ENCODE measurements around the gene TAAR1. TPM values are rescaled to one million over a fixed set of nuclear protein-coding genes. Genes with fewer than 3 reads are reported as not detected.

The TAAR1 gene
- total RNA-seq, 4 donors from 2014 or later: not detected

DNA sequence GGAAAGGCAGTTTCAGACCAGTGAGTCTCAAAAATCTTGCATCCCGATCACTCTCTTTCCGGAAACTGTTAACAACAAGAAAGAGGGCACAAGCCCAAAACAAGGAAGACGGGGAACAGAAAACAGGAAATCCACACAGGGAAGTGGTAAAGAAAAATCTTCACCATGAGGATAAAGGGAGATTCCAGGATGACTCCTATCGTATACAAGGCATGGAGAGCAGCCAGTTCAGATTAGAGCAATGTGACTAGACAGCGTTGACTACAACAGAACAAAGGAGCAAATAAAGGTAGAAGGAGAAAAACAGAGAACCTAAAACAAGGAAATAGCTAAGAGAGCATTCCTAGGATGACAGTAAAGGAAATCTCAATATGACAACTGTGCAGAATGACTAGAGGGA lies 28.3 kb upstream of the TAAR1 start:
- WGBS, 2 donors (ENCODE audit: low coverage in 1 of 2): 13 to 37% methylated on average over 2 to 5 of the region's 5 CpGs
- no peaks in the 10 kb centered on the region for H3K4me1 ChIP-seq
- H3K9me3 ChIP-seq: no peaks in the 10 kb centered on the region
- TF ChIP-seq, protein P1, sequence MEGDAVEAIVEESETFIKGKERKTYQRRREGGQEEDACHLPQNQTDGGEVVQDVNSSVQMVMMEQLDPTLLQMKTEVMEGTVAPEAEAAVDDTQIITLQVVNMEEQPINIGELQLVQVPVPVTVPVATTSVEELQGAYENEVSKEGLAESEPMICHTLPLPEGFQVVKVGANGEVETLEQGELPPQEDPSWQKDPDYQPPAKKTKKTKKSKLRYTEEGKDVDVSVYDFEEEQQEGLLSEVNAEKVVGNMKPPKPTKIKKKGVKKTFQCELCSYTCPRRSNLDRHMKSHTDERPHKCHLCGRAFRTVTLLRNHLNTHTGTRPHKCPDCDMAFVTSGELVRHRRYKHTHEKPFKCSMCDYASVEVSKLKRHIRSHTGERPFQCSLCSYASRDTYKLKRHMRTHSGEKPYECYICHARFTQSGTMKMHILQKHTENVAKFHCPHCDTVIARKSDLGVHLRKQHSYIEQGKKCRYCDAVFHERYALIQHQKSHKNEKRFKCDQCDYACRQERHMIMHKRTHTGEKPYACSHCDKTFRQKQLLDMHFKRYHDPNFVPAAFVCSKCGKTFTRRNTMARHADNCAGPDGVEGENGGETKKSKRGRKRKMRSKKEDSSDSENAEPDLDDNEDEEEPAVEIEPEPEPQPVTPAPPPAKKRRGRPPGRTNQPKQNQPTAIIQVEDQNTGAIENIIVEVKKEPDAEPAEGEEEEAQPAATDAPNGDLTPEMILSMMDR (IDR thresholded peaks at IDR 0.05): no peak
- TF ChIP-seq POLR2A (IDR thresholded peaks at IDR 0.05): no peak
- no peak for TF ChIP-seq POLR2AphosphoS5 (IDR thresholded peaks at IDR 0.05)
- TF ChIP-seq EP300 (IDR thresholded peaks at IDR 0.05; ENCODE audit: low read depth): no peak
- intact Hi-C loops (cut with DNase I; ENCODE audit: low total_unique reads) (no loop called here), in situ Hi-C loops (cut with MboI; ENCODE audit: low pct_ligation_motif_present in 1 of 4, low pct_unique_long_range_greater_than_20kb in 1 of 4, low sequenced_read_pairs in 3 of 4) (no loop called here)
- no peaks in the 10 kb centered on the region for H3K36me3 ChIP-seq
- no peak overlapping the region for H3K27ac ChIP-seq
- no peak overlapping the region for H3K4me3 ChIP-seq
- peaks cover 4% of the 10 kb centered on the region for H3K27me3 ChIP-seq
- DNase-seq: no peak

DNA sequence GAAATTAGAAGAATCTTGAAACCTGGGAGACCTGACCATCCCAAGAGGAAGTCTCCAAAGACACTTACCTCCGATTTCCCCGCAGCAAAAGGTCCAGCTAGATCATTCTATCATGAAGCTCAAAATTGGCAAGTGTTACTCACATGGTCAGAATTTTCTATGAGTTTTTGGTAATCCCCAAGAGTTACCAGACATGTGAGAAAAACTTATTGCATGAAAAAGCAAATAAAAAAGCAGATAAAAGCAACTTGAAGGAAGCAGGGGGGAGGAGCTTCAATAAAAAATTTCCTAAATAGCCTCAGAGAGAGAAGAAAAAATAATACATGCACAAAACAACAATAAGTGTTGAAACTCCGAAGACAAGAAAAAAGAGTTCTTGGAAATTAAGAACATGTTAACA lies 27.5 kb upstream of the TAAR1 start:
- intact Hi-C loops (cut with DNase I; ENCODE audit: low total_unique reads): no loop called here

DNA sequence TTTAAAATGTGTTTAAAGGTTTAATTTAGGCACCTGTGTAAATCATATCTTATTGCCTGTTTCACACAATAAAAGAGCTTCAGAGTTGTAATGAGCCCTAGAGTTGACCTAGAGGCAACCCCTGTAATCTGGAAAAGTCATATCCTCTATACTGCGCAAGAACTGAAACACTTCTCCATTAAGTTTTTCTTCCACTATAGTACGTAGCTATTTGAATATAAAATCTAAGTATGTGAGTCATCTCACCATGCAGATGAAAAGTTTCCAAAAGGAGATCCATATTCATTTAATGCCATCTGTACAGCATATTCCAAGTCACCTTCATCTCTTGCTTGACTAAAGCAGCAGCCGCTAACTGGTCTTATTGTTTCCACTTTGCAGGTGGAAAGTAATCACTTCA lies 26.0 kb upstream of the TAAR1 start:
- in situ Hi-C loops (cut with MboI; ENCODE audit: low pct_ligation_motif_present in 1 of 4, low pct_unique_long_range_greater_than_20kb in 1 of 4, low sequenced_read_pairs in 3 of 4): no loop called here
- no peak overlapping the region for H3K4me3 ChIP-seq
- intact Hi-C loops (cut with DNase I; ENCODE audit: low total_unique reads): no loop called here

More for the DNA sequence above, 27.5 kb upstream of the TAAR1 start:
- Histone ChIP-seq H3K9me3 (no peaks in the 10 kb centered on the region), H3K36me3 (no peaks in the 10 kb centered on the region), H3K4me1 (no peaks in the 10 kb centered on the region), H3K27me3 (peaks cover 4% of the 10 kb centered on the region), H3K4me3 (no peak overlapping the region), H3K27ac (no peak overlapping the region)
- DNase-seq: no peak
- in situ Hi-C loops (cut with MboI; ENCODE audit: low pct_ligation_motif_present in 1 of 4, low pct_unique_long_range_greater_than_20kb in 1 of 4, low sequenced_read_pairs in 3 of 4): no loop called here
- 71 to 100% methylated on average over 2 to 3 of the region's 3 CpGs for WGBS, 2 donors (ENCODE audit: low coverage in 1 of 2)
- TF ChIP-seq POLR2AphosphoS5 (IDR thresholded peaks at IDR 0.05) (no peak), EP300 (IDR thresholded peaks at IDR 0.05; ENCODE audit: low read depth) (no peak), POLR2A (IDR thresholded peaks at IDR 0.05) (no peak)
- TF ChIP-seq, protein P1 (IDR thresholded peaks at IDR 0.05): no peak

DNA sequence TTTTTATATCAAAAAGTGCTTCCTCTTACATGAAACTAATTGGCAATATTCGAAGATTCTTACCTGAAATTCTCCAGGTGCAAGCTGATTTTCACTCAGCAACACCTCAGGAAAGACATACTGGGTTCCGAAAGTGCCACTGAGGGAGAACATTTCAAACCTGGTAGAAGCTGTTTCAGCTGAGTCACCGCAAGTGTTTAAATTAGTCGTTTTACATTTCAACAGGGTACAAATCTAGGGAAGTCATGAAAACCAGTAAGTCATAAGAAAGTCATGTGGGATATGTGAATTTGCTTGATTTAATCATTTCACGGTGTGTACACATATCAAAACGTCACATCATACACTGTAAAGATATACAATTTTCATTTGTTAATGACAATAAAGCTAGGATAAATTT lies 25.3 kb upstream of the TAAR1 start:
- intact Hi-C loops (cut with DNase I; ENCODE audit: low total_unique reads): no loop called here
- WGBS, 2 donors (ENCODE audit: low coverage in 1 of 2): 78 to 82% methylated on average over 6 of the region's 6 CpGs
- Histone ChIP-seq H3K4me1 (no peaks in the 10 kb centered on the region), H3K27ac (no peak overlapping the region), H3K36me3 (no peaks in the 10 kb centered on the region), H3K4me3 (no peak overlapping the region), H3K27me3 (peaks cover 4% of the 10 kb centered on the region), H3K9me3 (no peaks in the 10 kb centered on the region)
- in situ Hi-C loops (cut with MboI; ENCODE audit: low pct_ligation_motif_present in 1 of 4, low pct_unique_long_range_greater_than_20kb in 1 of 4, low sequenced_read_pairs in 3 of 4): no loop called here
- TF ChIP-seq, protein P1 (IDR thresholded peaks at IDR 0.05): no peak
- TF ChIP-seq POLR2AphosphoS5 (IDR thresholded peaks at IDR 0.05) (no peak), EP300 (IDR thresholded peaks at IDR 0.05; ENCODE audit: low read depth) (no peak), POLR2A (IDR thresholded peaks at IDR 0.05) (no peak)
- DNase-seq: no peak

More for the DNA sequence above, 26.0 kb upstream of the TAAR1 start:
- no peak for DNase-seq
- Histone ChIP-seq H3K36me3 (no peaks in the 10 kb centered on the region), H3K27ac (no peak overlapping the region), H3K9me3 (no peaks in the 10 kb centered on the region), H3K27me3 (peaks cover 4% of the 10 kb centered on the region), H3K4me1 (no peaks in the 10 kb centered on the region)
- 89 to 93% methylated on average over 3 of the region's 3 CpGs for WGBS, 2 donors (ENCODE audit: low coverage in 1 of 2)
- TF ChIP-seq, protein P1 (IDR thresholded peaks at IDR 0.05): no peak
- TF ChIP-seq EP300 (IDR thresholded peaks at IDR 0.05; ENCODE audit: low read depth) (no peak), POLR2A (IDR thresholded peaks at IDR 0.05) (no peak), POLR2AphosphoS5 (IDR thresholded peaks at IDR 0.05) (no peak)
